RPMI7951 (cell line): Measurements from ENCODE around the gene HSF4. TPM values are rescaled to one million over a fixed set of nuclear protein-coding genes. Genes with fewer than 3 reads are reported as not detected.

Experiments used
- DNase-seq: peaks from one replicate; pipeline ENCODE4 v3.0.0-alpha.2; 2012; ENCODE audit warnings: low read depth
- total RNA-seq: library from RNA; depleted of rRNA; stranded (reverse); fragments of >200 nt; shearing (Covaris generic); gene quantifications from 2 replicates; pipeline ENCODE4 v1.2.3, GENCODE V29; 2014

Gene HSF4
- total RNA-seq, 1 experiment from 2014 or later = 3.7 TPM

DNA sequence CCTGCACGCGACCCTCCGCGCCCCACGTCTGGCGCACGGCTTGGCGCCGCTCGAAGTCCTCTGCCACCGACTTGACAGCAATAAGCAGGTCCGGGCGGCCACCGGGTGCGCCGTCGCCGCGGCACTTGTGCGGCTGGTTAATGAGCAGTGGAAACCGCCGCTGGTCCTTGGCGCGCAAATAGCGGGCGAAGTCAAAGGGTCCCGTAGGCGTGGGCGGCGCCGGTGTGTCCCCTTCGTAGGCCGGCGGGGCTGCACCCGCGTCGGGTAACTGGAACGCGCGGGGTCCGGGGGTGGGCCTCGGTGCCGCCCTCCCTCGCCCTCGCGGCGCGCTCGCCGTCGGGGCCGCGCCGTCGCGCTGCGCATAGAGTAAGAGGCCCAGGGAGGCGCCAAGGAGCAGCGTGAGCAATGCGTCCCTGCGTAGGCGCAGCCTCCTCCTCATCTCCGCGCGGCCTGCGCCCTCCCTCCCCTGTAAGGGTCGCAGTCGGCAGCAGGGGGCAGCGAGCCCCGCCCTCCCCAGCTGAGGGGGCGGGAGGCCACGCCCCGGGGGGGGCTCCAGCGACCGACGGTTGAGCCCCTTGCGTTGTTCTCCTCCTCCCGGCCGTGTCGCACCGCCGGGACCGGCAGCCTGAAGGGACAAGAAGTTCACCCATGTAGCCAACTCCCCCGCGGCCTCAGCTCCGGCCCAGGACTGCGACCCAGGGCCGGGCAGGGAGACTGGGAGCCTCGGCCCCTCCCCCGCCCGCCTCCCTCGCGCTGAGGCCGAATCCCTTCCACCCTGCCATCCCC lies 14.3 kb upstream of the HSF4 start:
- peak; percentile 62 for DNase-seq

DNA sequence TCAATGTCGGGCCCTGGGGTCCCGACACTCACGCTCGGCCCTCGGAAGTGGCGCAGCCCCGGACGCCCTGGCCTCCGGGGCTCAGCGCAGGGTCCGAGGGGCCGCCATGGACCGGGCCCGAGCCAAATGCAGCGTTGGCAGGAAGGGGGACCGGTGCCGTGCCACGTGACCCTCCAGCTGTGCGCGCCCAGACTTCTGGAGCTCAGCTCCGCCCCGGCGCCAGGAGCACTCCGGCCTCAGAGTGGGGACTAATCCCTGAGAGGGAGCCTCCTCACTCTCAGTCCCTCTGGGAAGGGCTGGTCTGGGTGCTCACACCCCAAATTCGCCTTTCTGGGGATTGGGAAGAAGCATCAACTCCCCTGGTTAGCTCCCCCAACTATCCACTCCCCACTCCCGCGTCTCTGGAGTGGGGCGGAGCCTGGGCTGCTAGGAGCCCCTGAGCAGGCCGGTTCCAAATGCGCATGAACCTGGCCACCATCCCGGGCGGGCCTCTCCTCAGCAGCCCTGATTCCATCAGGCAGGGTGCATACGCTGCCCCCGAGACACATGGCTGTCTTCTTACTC lies 13.6 kb upstream of the HSF4 start, which contains the start of gene B3GNT9:
Gene B3GNT9, minus strand, starts transcription at position 166 of the 564 bp plus-strand sequence. CDS start 513 bp downstream, outside the sequence.
- peak; percentile 74 for DNase-seq

- DNase-seq = no peak
Observed at GRCh38 chr16:67151431-67152097, 13.0 kb upstream of the HSF4 start.

DNA sequence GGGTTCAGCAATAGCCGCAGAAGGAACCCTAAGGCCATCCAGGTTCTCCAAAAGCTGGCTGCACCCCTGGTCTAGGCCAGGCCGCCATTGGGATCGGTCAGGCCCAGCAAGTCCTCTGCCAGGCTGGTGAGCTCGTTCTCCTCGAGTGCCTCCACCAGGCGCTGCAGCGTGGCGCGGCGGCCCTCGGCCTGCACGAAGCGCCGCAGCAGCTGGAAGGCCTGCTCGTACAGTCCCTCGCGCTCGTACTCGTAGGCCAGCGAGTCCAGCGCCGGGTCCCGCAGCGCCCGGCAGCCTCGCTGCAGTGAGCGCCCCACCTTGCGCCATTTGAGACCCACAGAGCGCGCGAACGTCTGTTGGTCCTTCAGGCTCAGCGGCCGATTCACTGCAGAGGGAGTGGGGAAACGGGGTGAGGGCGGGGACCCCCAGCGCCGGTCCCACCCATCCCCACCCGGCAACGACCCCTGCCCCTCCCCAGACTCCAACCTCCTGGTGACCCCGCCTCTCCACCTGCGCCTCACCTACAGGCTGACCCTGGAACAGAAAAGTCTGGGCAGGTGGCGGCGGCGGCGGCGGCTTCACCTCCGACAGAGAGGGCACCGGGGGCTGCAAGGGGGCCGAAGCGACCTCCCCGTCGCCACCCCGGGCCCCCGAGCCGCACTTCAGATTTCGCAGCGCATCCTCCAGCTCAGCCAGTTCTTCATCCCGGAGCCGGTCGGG lies 9.8 kb upstream of the HSF4 start:
- no peak for DNase-seq

DNA sequence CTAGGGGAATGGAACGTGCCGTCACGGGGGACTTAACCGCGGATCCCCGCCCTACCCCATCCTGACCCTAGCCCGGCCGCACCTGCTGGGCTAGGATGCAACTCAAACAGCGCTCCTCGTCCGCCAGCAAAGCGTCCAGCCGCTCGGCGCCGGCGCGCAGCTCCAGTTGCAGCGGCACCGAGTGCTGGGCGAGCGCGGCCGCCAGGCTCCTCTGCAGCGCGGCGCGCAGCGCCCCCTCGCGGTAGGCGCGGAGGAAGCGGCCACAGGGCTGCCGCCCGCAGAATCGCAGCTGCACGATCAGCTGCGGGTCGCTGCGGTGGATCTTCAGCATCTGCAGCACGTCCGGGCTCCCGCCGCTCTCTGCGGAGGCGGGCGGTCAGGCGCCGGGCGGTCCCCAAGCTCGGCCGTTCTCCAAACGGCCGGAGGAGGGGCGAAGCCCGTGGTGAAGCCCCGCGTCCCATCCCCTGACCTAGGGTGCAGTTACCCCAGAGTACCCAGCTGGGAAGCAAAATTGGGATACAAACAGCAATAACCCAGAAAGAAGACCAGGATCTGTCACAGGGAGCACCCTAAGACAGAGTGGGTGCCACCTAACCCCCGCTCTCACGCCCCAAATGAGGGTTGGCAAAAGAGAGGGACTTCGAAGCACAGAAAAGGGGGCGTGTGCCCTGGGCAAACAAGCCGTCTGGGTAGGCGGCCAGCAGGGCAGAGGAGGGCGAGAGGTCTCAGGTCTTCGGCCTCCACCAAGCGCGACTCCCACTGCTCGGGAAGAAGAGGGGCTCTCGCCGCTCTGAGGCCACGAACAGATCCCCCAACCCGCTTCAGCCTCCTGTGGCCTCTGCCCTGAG lies 9.0 kb upstream of the HSF4 start:
- peak; percentile 56 for DNase-seq

DNA sequence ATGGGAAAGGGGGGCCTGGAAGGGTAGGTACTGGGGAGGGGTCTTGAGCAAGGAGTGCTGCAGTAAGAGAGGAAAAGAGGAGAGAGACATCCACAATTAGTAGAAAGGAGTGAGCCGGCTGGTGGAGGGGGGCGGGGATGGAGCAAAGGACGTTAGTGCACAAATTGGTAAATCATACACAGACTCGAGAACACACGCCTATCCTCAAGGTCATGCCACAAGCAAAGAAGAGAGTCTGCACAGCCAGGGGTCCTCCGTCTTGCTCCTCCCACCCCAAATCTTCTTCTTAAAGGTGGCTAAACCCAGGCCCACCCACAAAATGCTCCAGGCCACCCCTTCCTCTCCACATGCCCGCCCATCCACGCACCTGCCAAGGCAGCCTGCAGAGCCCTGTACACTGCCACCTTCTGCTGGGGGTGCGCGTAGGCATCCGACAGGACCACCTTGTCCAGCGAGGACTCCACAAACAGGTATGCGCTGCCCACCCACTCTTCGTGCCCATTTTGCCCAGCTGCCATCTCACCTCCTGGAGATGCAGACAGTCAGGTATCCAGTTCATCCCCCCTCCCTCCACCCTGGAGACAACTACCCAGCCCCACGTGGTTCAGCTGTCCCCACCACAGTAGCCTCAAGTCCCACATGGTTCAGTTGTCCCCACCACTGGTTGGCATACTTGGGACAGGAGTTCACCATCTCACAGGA lies 8.3 kb upstream of the HSF4 start:
- no peak for DNase-seq

- no peak for DNase-seq
Observed at GRCh38 chr16:67157106-67157748, 7.3 kb upstream of the HSF4 start.

GRCh38 chr16:67157892-67158635 lies 6.5 kb upstream of the HSF4 start:
- no peak for DNase-seq

GRCh38 chr16:67158637-67159600 lies 5.6 kb upstream of the HSF4 start:
- DNase-seq = peak; percentile 51

GRCh38 chr16:67161595-67162058 lies 2.9 kb upstream of the HSF4 start:
- DNase-seq = no peak

- no peak for DNase-seq
Observed at GRCh38 chr16:67162506-67163163, 1.9 kb upstream of the HSF4 start.

DNA sequence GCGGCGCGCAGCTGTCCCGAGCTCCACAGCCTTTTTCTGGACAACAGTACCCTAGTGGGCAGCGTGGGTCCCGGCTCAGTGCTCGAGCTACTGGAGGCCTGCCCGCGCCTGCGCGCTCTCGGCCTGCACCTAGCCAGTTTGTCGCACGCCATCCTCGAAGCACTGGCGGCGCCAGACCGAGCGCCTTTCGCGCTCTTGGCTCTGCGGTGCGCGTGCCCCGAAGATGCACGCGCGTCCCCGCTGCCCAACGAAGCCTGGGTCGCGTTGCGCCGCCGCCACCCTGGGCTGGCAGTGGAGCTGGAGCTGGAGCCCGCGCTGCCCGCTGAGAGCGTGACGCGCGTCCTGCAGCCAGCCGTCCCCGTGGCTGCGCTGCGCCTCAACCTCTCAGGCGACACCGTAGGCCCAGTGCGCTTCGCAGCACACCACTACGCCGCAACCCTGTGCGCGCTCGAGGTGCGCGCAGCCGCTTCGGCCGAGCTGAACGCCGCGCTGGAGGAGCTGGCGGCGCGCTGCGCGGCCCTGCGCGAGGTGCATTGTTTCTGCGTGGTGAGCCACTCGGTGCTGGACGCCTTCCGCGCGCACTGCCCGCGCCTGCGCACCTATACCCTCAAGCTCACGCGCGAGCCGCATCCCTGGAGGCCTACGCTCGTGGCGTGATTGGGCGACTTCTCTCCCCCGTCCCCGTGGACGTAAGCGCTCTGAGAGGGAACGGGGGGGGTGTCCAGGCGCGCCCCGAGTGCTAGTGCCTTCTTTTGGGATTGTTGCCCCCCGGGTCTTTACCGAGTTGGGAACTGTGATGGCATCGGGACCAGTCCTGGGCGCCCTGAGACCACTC lies 1.2 kb upstream of the HSF4 start:
- peak; percentile 66 for DNase-seq

GRCh38 chr16:67163999-67164558 lies 466 bp upstream of the HSF4 start:
- no peak for DNase-seq

- no peak for DNase-seq
Observed at GRCh38 chr16:67165121-67166078, 855 bp downstream of the HSF4 start.

DNA sequence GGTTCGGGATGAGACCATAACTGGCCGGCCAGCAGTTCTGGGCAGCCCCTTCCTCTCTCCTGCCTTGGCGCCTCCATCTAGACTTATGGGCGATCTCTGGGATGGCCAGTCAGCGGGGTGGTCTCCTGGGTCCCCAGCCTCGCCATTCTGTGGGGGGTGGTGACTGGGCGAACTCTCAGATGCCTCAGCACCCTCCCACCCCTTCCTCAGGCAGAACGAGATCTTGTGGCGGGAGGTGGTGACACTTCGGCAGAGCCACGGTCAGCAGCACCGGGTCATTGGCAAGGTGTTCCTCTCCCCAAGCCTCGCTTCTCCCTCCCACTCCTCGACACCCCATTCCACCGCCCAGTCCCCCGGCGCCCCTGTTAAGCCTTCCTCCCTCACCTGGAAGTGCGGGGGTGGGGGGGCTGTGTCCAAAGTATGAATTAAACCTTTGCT lies 1.6 kb downstream of the HSF4 start:
- DNase-seq = no peak
